HG02870 (cell line): Measurements from ENCODE around the gene GPR135.
"Not testable (repeated sequence)": the region's sequence is repeated elsewhere in the genome, so short reads cannot be mapped to it uniquely, and the experiment has no call there.

Experiments used
- ATAC-seq: cut with Tn5 transposase; IDR thresholded peaks from one replicate; pipeline ENCODE4 v1.9.1; 2021; ENCODE audit warnings: mild to moderate bottlenecking, moderate library complexity; ENCODE audit not compliant: unreplicated experiment

Gene GPR135

DNA sequence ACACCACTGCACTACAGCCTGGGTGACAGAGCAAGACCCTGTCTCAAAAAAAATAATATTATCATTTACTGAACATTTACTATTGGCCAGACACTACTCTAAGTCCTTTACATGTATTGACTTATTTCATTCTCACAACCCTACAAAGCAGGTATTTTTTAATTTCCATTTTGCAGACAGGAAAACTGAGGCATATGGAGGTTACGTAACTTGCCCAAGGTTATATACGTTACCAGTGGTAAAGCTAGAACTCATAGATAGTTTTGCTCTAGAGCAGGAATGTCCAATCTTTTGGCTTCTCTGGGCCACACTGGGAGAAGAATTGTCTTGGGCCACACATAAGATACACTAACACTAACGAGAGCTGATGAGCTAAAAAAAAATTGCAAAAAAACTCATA is 13.4 kb upstream of the GPR135 start:
- no peak for ATAC-seq

DNA sequence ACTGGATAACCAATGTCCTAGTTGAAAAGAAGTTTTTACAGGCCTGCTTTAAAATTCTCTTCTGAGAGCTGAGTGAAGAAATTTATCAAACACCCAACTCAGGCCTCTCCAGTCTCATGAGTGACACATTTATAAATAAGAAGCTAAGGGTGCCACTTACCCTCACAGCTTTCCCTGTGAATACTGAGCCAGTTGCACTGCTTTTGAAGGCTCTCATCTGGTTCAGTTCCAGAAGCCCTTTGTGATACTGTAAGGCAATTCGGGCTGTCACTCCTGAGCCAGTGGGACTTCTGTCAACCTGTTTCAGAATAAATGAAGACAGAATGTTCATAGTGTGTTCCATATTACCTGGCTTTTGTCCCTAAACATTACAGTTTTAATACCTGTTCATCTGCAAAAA is 10.5 kb upstream of the GPR135 start:
- ATAC-seq, result no peak

DNA sequence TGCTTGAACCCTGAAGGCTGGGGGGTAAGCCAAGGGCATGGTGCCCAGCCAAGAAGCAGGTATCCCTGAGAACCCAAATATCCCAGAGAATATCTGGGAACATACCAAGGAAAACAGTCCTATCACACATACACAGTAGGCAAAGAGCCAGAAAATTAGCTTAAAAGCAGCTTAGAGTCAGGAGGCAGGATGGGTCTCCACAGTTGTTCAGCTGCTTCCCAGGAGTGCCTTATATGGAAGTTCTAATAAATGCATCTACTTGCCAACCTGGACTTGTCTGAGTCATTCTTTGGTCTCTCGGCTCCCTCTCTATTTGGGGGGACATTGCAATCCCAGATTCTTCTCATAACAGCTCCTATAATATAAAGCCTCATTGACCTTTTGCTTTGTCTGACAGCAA is 9.0 kb upstream of the GPR135 start:
- ATAC-seq, result no peak

DNA sequence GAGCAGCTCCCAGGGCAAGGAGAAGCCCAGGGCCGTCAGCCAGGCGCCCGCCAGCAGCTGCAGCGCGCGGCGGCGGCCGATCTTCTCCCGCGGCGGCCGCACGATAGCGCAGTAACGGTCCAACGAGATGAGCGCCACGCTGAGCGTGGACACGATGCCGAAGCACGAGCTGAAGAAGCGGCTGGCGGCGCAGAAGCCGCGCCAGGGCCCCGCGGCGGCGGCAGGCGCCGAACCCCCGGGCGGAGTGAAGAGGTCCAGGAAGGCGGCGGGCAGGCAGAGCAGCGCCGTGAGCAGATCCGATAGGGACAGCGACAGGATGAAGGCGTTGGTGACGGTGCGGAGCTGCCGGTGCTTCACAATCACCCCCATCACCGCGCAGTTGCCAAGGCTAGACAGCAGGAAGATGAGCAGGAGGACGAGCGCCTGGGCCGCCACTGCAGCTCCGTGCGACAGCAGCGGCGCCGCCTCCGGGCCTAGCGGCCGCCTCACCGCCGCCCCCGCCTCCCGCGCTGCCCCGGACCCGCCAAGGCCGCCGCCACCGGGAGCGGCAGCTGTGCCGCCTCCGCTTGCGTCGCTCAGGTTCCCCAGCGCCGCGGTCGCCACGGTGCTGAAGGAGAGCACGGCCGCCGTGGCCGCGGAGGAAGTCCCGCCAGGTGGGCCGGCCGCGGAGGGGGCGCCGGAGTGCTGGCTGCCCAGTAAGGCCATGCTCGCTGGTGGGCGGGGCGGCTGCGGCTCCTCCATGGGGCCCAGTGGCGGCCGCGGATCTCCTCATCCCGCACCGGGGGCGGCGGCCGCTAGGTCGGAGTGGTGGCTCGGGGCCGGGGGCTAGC is 479 bp downstream of the GPR135 start:
- ATAC-seq, result peak; percentile 67

DNA sequence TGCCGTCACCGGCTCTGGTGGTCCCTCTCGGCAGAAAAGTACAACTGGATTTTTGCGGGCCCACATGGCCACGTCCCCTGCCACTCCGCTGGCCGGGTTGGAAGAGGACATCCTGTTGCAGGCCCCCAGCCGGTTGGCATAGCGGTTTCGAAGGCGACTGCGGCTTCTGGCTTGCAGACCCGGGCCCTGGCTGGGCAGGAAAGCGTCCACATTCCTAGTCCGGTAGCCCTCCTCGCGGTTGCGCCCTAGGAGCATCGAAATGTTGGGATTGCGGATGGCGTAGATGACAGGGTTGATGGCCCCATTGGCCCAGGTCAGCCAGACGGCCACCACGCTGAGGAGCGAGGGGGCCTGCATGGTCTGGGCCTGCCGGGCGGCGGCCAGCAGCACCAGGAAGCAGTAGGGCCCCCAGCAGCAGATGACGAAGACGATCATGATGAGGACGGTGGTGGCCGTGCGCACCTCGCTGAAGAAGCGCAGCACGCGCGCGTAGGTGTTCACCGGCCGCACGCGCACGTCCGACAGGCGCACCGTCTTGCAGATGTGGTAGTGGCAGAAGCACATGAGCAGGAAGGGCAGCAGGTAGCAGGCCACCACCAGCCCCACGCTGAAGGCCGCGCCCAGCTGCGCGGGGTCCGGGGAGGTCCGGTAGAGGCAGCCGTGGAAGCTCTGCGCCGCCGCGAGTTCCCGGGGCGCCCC is 1.2 kb downstream of the GPR135 start:
- peak; percentile 20 for ATAC-seq

DNA sequence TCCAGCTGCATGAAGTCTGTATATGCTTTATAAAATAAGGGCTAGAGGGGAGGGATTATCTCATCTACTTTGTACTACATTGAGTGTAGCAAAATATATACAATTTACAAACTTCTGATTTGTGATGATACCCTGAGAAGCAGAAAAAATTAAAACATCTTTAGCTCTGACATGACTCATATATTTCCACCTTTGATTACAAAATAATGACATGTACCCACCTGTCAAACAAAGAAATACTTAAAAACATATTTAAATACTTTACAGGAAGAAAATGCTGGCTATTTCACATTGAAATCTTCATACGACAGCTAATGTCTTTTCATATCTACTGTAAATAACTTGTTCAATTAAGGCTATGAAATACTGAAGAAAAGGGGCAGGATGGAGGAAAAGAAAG is 3.3 kb downstream of the GPR135 start:
- no peak for ATAC-seq

DNA sequence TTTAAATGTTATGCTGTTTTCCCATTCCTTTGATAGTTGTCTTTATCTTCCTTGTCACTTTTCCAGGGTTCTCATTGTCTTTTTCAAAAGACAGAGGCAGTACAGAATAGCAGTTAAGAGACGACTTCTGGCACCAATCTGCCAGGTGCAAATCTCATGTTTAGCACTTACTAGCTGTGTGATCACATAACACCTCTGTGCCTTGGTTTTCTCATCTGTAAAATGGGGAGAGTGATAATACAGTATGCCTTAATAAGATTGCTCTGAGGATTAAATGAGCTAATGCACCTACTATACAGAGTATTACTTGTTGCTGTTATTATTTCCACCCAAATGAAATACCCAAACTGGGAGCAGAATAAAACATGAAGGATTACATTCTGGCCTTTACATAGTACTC is 4.8 kb downstream of the GPR135 start:
- no peak for ATAC-seq

DNA sequence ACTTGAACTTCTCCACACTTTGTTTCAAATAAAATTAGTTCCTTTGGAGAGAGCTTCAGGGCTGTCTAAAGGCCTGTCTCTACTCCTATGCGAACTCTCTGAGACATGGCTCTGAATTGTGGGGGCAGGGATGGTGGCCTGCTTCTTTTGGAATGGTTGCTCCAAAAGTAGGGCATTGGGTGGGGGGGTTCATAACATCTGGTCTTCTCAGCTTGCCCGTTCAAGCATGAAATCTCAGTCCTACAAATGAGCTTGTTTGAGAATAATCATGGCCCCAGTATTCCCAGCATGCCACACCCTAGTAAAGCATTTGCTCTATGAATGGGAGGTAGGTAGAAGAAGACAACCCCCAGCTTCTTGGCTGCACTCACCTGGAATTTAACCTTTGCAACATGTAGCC is 6.7 kb downstream of the GPR135 start:
- ATAC-seq, result no peak

DNA sequence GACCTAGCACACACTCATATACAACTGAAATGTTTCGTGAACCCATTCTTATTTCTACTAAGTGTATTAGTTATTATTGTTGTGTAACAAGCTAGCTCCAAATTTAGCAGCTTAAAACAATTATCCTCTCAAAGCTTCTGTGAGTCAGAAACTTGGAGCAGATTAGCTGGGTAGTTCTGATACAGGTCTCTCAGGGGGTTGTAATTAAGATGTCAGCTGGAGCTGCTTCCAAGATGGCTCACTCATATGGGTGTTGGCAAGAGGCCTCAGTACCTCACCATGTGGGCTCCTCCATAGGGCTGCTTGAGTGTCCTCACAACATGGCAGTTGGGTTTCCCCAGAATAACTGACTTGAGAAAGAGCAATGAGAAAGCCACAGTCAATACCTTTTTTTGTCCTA is 9.8 kb downstream of the GPR135 start:
- no peak for ATAC-seq

DNA sequence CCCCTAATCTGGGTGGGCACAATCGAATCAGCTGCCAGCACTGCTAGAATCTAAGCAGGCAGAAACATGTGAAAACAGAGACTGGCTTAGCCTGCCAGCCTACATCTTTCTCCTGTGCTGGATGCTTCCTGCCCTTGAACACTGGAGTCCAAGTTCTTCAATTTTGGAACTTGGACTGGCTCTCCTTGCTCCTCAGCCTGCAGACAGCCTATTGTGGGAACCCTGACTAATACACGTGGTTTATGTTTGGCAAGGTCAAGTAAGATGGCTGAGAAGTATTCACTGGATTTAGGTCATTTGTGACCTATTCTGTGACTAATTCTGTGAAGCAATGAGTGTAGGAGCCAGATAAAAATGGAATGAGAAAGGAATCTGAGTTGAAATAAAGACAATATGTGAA is 11.0 kb downstream of the GPR135 start:
- ATAC-seq, result no peak

DNA sequence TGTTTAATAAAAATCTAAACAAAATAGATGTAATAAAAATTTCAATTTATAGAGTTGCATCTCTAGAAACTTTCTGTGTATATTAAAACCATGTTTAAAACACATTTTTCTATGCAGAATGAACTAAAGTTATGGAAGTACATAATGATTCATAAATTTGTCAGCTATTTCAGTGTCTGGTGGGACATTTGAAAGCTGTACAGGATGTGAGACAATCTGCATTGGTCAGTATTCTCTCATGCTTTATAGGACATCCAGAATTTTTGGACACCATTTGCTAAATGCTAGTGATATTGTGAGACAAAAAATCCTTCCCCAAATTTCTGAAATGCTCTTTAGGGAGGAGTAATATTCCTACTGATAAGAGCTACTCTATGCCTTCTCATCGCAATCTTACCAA is 13.3 kb downstream of the GPR135 start:
- ATAC-seq, result no peak

DNA sequence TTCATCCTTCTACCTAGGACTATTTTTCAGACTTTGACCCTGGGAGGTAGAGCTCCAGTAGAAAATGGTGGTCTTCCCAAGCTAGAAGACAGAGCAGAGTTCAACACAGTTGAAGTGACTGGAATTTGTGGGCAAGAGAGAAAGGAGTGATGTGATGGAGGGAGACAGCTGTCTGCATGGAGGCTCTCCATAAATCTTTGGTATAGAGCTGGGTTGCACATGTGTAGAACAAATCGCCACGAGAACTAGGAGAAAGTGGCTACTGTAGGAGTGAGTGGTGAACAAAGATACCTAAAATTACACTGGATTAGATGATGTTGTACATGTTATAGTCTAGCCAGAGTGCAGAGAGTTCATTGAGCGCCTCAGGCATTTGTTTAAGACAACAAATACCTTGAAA is 14.5 kb downstream of the GPR135 start:
- no peak for ATAC-seq

DNA sequence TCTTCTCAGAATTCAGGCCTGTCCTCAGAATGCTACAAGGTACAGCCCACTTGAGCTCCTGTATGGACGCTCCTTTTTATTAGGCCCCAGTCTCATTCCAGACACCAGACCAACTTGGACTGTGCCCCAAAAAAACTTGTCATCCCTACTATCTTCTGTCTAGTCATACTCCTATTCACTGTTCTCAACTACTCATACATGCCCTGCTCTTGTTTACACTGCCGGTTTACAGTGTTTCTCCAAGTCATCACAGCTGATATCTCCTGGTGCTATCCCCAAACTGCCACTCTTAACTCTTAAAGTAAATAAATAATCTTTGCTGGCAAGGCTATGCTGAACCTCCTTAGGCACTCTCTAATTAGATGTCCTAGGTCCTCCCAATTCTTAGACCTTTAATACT is 16.5 kb downstream of the GPR135 start:
- not testable (repeated sequence) for ATAC-seq

DNA sequence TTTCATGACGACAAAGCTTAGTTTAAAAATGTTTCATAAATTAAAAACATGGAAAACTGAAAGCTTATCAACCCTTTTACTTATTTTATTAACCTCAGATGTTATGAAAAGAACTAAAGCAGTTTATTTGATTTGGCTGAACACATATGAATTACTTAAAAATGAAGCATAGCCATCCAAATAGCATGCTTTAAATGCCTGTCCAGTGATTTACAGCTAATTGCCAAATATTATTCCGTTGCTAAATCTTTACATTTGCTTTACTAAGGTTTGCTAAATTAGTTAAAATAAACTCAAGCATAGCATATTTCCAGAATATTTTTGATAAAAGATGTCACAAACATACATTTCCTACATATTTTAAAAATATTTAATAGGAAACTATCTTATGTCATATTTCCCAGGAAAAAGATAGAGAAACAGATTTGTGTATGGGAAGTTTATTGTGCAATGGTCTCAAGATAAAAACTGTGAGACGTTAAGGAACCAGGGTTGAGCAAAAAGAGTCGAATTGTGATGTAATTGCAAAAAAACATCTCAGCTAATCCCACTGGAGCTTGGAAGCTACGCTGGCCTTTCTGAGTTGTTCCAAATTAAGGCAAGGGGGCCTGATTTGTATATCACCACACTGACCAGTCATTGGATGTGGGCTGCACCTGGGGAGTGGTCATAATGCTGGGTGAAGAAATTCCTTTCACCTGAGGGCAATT is 25.8 kb downstream of the GPR135 start:
- no peak for ATAC-seq

DNA sequence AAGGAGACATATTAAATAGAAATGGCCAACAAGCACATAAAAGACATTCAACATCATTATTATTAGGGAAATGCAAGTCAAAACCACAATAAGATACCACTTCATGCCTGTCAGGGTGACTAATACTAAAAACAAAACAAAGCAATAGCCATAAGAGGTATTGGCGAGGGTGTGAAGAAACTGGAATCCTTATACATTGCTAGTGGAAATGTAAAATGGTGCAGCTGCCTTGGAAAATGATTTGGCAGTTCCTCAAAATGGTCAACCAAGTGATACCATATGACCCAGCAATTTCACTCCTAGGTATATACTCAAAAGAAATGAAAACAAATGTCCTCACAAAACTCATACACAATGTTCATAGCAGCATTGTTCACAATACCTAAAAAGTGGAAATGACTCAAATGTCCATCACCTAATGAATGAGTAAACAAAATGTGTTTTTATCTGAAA is 27.0 kb downstream of the GPR135 start:
- no peak for ATAC-seq

DNA sequence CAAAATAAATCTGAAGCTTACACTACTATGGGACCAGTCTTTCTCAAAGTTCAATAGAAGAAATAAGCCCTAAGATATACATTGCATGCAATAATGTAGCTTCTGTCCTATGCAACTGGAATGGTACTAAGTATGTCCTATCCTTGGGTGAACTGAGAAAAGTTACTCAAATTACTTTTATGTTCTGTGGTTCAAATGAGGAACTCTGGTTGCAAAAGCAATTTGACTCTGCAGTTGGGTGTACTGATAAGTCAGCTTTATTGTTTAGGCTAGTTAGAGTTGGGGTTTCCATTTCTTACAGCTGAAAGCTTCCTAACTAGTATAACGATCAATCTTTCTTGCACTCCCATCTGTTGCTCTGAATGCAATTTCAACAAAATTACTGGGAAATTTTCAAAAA is 29.2 kb downstream of the GPR135 start:
- ATAC-seq, result no peak

DNA sequence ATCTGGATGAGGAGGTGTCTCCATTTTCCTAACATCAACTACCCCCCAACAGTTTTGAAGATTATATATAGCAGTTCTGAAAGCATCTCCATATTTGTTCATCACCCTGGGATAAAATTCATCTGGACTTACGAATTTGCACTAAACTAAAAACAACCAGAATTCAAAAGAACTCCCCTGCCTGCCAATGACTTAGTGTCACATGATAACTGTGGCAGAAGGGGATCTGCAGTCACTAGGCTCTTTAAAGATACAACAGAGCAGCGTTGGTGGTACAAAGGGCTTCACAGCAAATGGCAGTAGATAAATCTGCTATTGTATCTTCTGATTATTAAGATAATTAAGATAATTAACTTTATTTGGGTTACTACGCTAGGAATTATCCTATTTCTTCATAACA is 30.1 kb downstream of the GPR135 start:
- ATAC-seq, result no peak

DNA sequence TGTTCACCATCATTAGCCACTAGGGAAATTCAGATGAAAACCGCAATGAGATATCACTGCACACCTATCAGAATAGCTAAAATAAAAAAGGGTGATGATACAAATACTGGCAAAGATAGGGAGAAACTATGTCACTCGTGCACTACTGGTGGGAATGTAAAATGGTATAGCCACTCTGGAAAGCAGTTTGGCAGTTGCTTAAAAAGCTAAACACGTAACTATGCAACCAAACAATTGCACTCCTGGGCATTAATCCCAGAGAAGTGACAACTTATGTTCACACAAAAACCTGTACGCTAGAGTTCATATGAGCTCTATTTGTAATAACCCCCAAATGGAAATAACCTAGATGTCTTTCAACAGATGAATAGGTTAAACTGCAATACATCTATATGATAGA is 35.4 kb downstream of the GPR135 start:
- no peak for ATAC-seq

DNA sequence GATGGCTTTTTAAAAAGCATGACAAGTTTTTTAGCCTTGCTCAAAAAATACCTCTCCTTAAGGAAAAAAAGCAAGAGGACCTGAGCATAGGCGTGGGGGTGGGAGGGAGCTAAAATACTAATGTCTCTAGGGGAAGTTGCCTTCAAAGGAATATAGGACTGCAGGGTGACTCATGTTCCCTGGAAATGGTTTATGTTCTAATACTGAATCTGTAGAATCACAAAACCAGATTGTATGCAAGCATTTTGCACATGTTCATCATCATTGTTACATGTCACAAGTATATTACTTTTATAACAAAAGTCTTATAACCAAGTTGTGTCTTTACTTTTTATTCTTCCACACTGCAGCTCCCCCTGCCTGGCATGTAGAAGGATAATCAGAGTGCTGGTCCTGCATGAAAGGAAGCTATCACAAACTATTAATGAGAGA is 36.6 kb downstream of the GPR135 start:
- ATAC-seq, result no peak

DNA sequence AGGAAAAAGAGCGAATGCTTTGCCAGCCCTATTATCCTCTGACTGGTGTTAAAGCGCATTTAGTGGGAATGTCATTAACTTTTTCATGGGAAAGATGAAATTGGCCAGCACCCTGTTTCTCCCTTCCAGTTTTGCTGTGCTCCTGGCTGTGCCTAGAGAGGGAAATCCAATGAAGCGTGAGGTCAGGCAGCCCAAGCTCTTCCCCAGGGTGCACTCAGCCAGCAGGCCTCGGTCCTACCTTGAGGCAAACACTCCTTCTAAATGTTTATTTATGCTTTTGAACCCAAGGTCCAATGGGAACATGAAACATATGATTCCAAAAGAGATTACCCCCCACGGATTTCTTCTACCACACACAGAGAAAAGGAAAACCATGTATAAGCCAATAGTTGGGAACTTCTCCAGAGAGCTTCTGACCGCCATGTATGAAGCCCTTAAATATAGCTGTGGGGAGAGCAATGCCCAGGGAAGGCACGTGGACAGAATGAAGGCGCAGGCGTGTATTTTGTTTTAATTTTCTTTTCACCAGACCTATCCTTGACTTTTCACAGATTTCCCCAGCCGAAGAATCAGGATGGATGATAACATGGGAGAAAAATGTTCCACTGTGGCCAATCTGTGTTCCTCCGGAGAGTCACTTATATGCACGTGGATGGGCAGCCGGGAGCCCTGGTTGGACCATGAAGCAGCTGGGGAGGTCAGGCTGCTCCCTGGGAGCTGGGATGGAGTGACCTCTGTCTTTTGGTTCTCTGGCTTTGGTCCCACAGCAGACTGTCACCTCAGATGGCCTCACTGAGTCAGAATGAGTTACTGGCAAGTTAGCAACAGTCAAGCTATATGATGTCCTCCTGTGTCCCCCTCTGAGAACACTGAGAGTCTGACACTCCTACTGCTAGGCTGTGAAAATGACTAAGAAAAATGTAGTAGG is 37.3 kb downstream of the GPR135 start:
- ATAC-seq, result no peak
